GM23338 (cell line): ENCODE data around the gene CEP68.

Experiments
- CTCF ChIP-seq, 2 experiments: fragments of 200-600 bp in 1 of 2; sonication (generic) in 1 of 2; conservative IDR thresholded peaks; 2 replicates each; pipeline versions ENCODE4 v1.5.1 to v1.6.1; 2016 to 2017; ENCODE audit warnings: antibody characterized with exemption in 2 of 2, low read depth in 2 of 2, mild to moderate bottlenecking in 2 of 2, moderate library complexity in 1 of 2
- ETS1 ChIP-seq: IDR thresholded peaks from 2 replicates; pipeline ENCODE4 v1.6.1; 2016; ENCODE audit warnings: antibody characterized with exemption

GRCh38 chr2:65130664-65131175, 74.5 kb downstream of the CEP68 start:
- TF ChIP-seq CTCF (conservative IDR thresholded peaks at IDR 0.05; ENCODE audit: low read depth in 2 of 2) (0 out of 4 replicates have a peak, but pooled peaks of 1 of the 2 experiments have one; percentile 3), ETS1 (no peak)
